IMR-90 (cell line): ENCODE results near the gene ZFP92. TPM values are rescaled to one million over a fixed set of nuclear protein-coding genes. Genes with fewer than 3 reads are reported as not detected.

Experiments
- ATAC-seq: fragments of 200-7000 bp; cut with Tn5 transposase; 2 replicates; pipeline ENCODE4 v1.9.1; 2020; ENCODE audit warnings: low read depth, mild to moderate bottlenecking, moderate library complexity
- BruUV-seq: library from RNA; stranded (reverse); fragments of 400-500 nt; replicated peaks from 2 replicates; lab custom pipeline; 2021; lab: Mats Ljungman, UMichigan
- CTCF ChIA-PET: fragments of 300-600 bp; formaldehyde crosslinking; extraction: SDS; loops from one replicate; lab custom pipeline; 2021; ENCODE audit warnings: antibody characterized with exemption; lab: Yijun Ruan, JAX
- POLR2A ChIA-PET: fragments of 300-600 bp; sonication (Branson Sonifier 250); formaldehyde crosslinking; loops from one replicate; lab custom pipeline; 2022; ENCODE audit warnings: antibody characterized with exemption; ENCODE audit not compliant: unreplicated experiment; lab: Charles Lee
- DNase-seq: peaks from one replicate; pipeline ENCODE4 v3.0.0; 2013
- H2AFZ ChIP-seq: replicated peaks from 2 replicates; pipeline ENCODE3; 2013; ENCODE audit warnings: low read length, mild to moderate bottlenecking; ENCODE audit not compliant: poor library complexity
- H2AK5ac ChIP-seq: 2 replicates; pipeline ENCODE4 v1.6.1; 2013; ENCODE audit warnings: low read depth, low read length, inconsistent platforms
- H2AK9ac ChIP-seq: replicated peaks from 2 replicates; pipeline ENCODE3; 2013; ENCODE audit warnings: mild to moderate bottlenecking, low read depth, low read length, moderate library complexity; ENCODE audit not compliant: poor library complexity
- H2BK120ac ChIP-seq: 2 replicates; pipeline ENCODE4 v1.6.1; 2013; ENCODE audit warnings: low read depth, low read length, inconsistent platforms
- H2BK15ac ChIP-seq: 3 replicates; pipeline ENCODE4 v1.6.1; 2013; ENCODE audit warnings: low read depth, low read length, inconsistent platforms
- H2BK20ac ChIP-seq: 2 replicates; pipeline ENCODE4 v1.6.1; 2013; ENCODE audit warnings: low read depth, mild to moderate bottlenecking, inconsistent platforms, low read length, moderate library complexity
- H2BK5ac ChIP-seq: 2 replicates; pipeline ENCODE4 v1.6.1; 2013; ENCODE audit warnings: mild to moderate bottlenecking, low read depth, low read length, inconsistent platforms; ENCODE audit not compliant: poor library complexity, severe bottlenecking
- H3K14ac ChIP-seq: replicated peaks from 2 replicates; pipeline ENCODE4 v1.6.1; 2013; ENCODE audit warnings: low read depth, low read length, inconsistent platforms
- H3K18ac ChIP-seq: 2 replicates; pipeline ENCODE4 v1.6.1; 2013; ENCODE audit warnings: low read depth, low read length, control low read depth
- H3K23ac ChIP-seq: 2 replicates; pipeline ENCODE4 v1.6.1; 2013; ENCODE audit warnings: low read depth, low read length, inconsistent platforms
- H3K27ac ChIP-seq: 2 replicates; pipeline ENCODE4 v1.5.1; 2013; ENCODE audit warnings: mild to moderate bottlenecking, control low read depth, low read length; ENCODE audit not compliant: insufficient read depth
- H3K27me3 ChIP-seq: 2 replicates; pipeline ENCODE4 v1.6.1; 2013; ENCODE audit warnings: low read length; ENCODE audit not compliant: control insufficient read depth, insufficient read depth
- H3K36me3 ChIP-seq: 2 replicates; pipeline ENCODE4 v1.6.1; 2013; ENCODE audit warnings: low read length, mixed read lengths; ENCODE audit not compliant: control insufficient read depth, insufficient read depth
- H3K4ac ChIP-seq: 2 replicates; pipeline ENCODE4 v1.6.1; 2013; ENCODE audit warnings: low read depth, low read length, inconsistent platforms
- H3K4me1 ChIP-seq: 2 replicates; pipeline ENCODE4 v1.6.1; 2013; ENCODE audit warnings: low read length, mixed read lengths; ENCODE audit not compliant: control insufficient read depth, insufficient read depth
- H3K4me2 ChIP-seq: 2 replicates; pipeline ENCODE4 v1.6.1; 2013; ENCODE audit warnings: low read depth, mild to moderate bottlenecking, control low read depth, low read length, moderate library complexity
- H3K4me3 ChIP-seq: 2 replicates; pipeline ENCODE4 v1.5.1; 2013; ENCODE audit warnings: low read depth, mild to moderate bottlenecking, control low read depth, low read length, moderate library complexity; ENCODE audit not compliant: insufficient read depth
- H3K56ac ChIP-seq: 2 replicates; pipeline ENCODE4 v1.6.1; 2013; ENCODE audit warnings: low read length, inconsistent platforms; ENCODE audit not compliant: insufficient read depth; ENCODE audit errors: extremely low read depth
- H3K79me1 ChIP-seq, 2 experiments: 2 replicates each; pipeline ENCODE4 v1.6.1; 2013; ENCODE audit warnings: low read length in 2 of 2, inconsistent platforms in 1 of 2, low read depth in 1 of 2
- H3K9ac ChIP-seq: 2 replicates; pipeline ENCODE4 v1.6.1; 2013; ENCODE audit warnings: low read depth, low read length, control low read depth
- H3K9me1 ChIP-seq: 2 replicates; pipeline ENCODE4 v1.6.1; 2013; ENCODE audit warnings: low read length, inconsistent platforms; ENCODE audit not compliant: insufficient read depth
- H3K9me3 ChIP-seq: 2 replicates; pipeline ENCODE4 v1.6.1; 2013; ENCODE audit warnings: low read length; ENCODE audit not compliant: control insufficient read depth, insufficient read depth
- H4K20me1 ChIP-seq: 2 replicates; pipeline ENCODE4 v1.6.1; 2013; ENCODE audit warnings: low read length, inconsistent platforms; ENCODE audit not compliant: insufficient read depth
- H4K5ac ChIP-seq: 2 replicates; pipeline ENCODE4 v1.6.1; 2013; ENCODE audit warnings: mild to moderate bottlenecking, low read depth, low read length, control low read depth
- H4K8ac ChIP-seq, 2 experiments: 2 replicates each; pipeline ENCODE4 v1.6.1; 2013; ENCODE audit warnings: low read depth in 2 of 2, low read length in 2 of 2, control low read depth in 1 of 2, inconsistent platforms in 1 of 2
- H4K91ac ChIP-seq: 2 replicates; pipeline ENCODE4 v1.6.1; 2013; ENCODE audit warnings: low read depth, low read length, inconsistent platforms; ENCODE audit not compliant: insufficient read depth
- NFE2L2 ChIP-seq: fragments of 150-350 bp; IDR thresholded peaks from 2 replicates; pipeline ENCODE4 v1.6.1; 2016; ENCODE audit warnings: low read depth, mild to moderate bottlenecking, low read length
- WGBS, 2 experiments: methylation state at CpG; one replicate each; pipeline versions ENCODE4 v1.1.5 to v1.1.7; 2013; ENCODE audit warnings: missing lambda C conversion rate in 2 of 2; ENCODE audit not compliant: insufficient read length in 1 of 2; ENCODE audit errors: extremely low coverage in 2 of 2; 5-methylcytosine and 5-hydroxymethylcytosine counted together
- dilution Hi-C: fragments of 300-500 bp; cut with HindIII; formaldehyde crosslinking; loops from one replicate; pipeline ENCODE4 v1.14.3; 2018; ENCODE audit warnings: low sequenced_read_pairs; ENCODE audit not compliant: unreplicated experiment
- in situ Hi-C: fragments of 300-500 bp; cut with MboI; formaldehyde crosslinking; loops from 3 replicates; pipeline ENCODE4 v1.14.3; 2019; ENCODE audit warnings: low sequenced_read_pairs, inconsistent platforms, mixed read lengths
- intact Hi-C: fragments of 100-400 bp; cut with micrococcal nuclease; formaldehyde crosslinking; loops from 2 replicates; pipeline ENCODE4 v1.10.0; 2022
- polyA plus RNA-seq, 3 experiments: library from polyadenylated mRNA; depleted of rRNA; stranded (reverse); fragments of >200 nt; gene quantifications; 2 replicates each; pipeline ENCODE4 v1.2.3, GENCODE V29; 2012; ENCODE audit warnings: low replicate concordance in 1 of 3
- total RNA-seq: library from RNA; depleted of rRNA; stranded (reverse); fragments of >200 nt; gene quantifications from 2 replicates; pipeline ENCODE4 v1.2.3, GENCODE V29; 2012

ZFP92 gene
- total and polyA plus RNA-seq, 2 of the 4 experiments (the other 2 are of a cell fraction) = under 0.01 to 0.03 TPM

DNA sequence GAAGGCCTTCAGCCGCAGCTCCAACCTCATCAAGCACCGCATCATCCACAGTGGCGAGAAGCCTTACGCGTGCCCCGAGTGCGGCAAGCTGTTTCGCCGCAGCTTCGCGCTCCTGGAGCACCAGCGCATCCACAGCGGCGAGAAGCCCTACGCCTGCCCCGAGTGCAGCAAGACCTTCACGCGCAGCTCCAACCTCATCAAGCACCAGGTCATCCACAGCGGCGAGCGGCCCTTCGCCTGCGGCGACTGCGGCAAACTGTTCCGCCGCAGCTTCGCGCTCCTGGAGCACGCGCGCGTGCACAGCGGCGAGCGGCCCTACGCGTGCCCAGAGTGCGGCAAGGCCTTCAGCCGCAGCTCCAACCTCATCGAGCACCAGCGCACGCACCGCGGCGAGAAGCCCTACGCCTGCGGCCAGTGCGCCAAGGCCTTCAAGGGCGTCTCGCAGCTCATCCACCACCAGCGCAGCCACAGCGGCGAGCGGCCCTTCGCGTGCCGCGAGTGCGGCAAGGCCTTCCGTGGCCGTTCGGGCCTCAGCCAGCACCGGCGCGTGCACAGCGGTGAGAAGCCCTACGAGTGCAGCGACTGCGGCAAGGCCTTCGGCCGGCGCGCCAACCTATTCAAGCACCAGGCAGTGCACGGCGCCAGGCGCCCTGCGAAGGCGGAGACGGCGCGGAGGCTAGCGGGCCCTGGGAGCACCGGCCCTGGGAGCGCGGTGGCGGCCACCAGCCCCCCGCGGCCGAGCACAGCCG lies 9.8 kb downstream of the ZFP92 start:
- H2BK15ac ChIP-seq = no peak overlapping the region
- H3K4me3 ChIP-seq = no peak overlapping the region
- no peaks in the 10 kb centered on the region for H3K9me1 ChIP-seq
- in situ Hi-C loops (loop anchor here (25.0 kb wide), 1 partner anchor 234 kb away; the partner anchor contains the start of gene MAGEA1), intact Hi-C loops (no loop called here), dilution Hi-C loops (no loop called here)
- no peak overlapping the region for H3K9ac ChIP-seq
- H3K36me3 ChIP-seq = no peaks in the 10 kb centered on the region
- H4K8ac ChIP-seq = no peak overlapping the region
- H3K9me3 ChIP-seq = peaks cover 6% of the 10 kb centered on the region; the same call in 1 of the 2 replicates
- no peak overlapping the region for H3K27ac ChIP-seq
- no peak overlapping the region for H3K4ac ChIP-seq
- H3K4me1 ChIP-seq = no peaks in the 10 kb centered on the region
- H2BK5ac ChIP-seq = no peak overlapping the region
- DNase-seq (no peak), ATAC-seq (no peak)
- ChIA-PET POLR2A (no interaction called here), CTCF (no interaction called here)
- no peak overlapping the region for H3K56ac ChIP-seq
- TF ChIP-seq NFE2L2 = no peak
- no peak overlapping the region for H3K14ac ChIP-seq
- no peaks in the 10 kb centered on the region for H4K20me1 ChIP-seq
- no peak overlapping the region for H4K91ac ChIP-seq
- H3K79me1 ChIP-seq = no peaks in the 10 kb centered on the region
- peak overlapping the region; percentile 58 for H2AFZ ChIP-seq
- no peak overlapping the region for H3K4me2 ChIP-seq
- H2BK20ac ChIP-seq = no peak overlapping the region
- H2AK5ac ChIP-seq = no peak overlapping the region
- no peak overlapping the region for H4K5ac ChIP-seq
- H2BK120ac ChIP-seq = no peak overlapping the region
- H2AK9ac ChIP-seq = no peak overlapping the region
- no peak overlapping the region for H3K23ac ChIP-seq
- no TSS peak for BruUV-seq
- 79% methylated on average over 34 of the region's 91 CpGs; no CpG with 5 or more reads in 1 of the 2 experiments for WGBS, 2 experiments
- H3K27me3 ChIP-seq = peaks cover 11% of the 10 kb centered on the region
- no peak overlapping the region for H3K18ac ChIP-seq
